HL-60 (cell line): ENCODE measurements around the gene SLC30A4.

Source experiments
- DNase-seq, 2 experiments: peaks; one replicate each; pipeline ENCODE4 v3.0.0-alpha.2; 2010 to 2020; ENCODE audit warnings: low read depth in 1 of 2, low spot score in 1 of 2
- H3K27ac ChIP-seq: fragments of 250-450 bp; sonication (Bioruptor Pico); replicated peaks from 2 replicates; pipeline ENCODE4 v1.5.1; 2020; ENCODE audit warnings: mild to moderate bottlenecking, moderate library complexity
- H3K27me3 ChIP-seq: fragments of 250-450 bp; sonication (Bioruptor Pico); 2 replicates; pipeline ENCODE4 v1.5.1; 2021; ENCODE audit warnings: mild to moderate bottlenecking, moderate library complexity; ENCODE audit not compliant: insufficient read depth, poor library complexity, severe bottlenecking
- H3K4me3 ChIP-seq: replicated peaks from 2 replicates; pipeline ENCODE4 v1.5.1; 2011; ENCODE audit warnings: mild to moderate bottlenecking, control low read depth, low read length; ENCODE audit not compliant: insufficient read depth
- CTCF ChIP-seq: IDR thresholded peaks from one replicate; pipeline ENCODE4 v1.5.1; 2011; ENCODE audit warnings: low read length, control low read depth, inconsistent platforms; ENCODE audit not compliant: insufficient read depth
- GABPA ChIP-seq: IDR thresholded peaks from 2 replicates; pipeline ENCODE4 v1.6.1; 2012; ENCODE audit warnings: low read depth
- POLR2AphosphoS5 ChIP-seq: IDR thresholded peaks from 2 replicates; pipeline ENCODE4 v1.6.1; 2012; ENCODE audit warnings: low read depth
- SPI1 ChIP-seq: IDR thresholded peaks from 2 replicates; pipeline ENCODE4 v1.6.1; 2012; ENCODE audit warnings: low read depth, mild to moderate bottlenecking, borderline replicate concordance
- TF ChIP-seq, protein P1 (sequence below): IDR thresholded peaks from 2 replicates; pipeline ENCODE4 v1.6.1; 2012; ENCODE audit warnings: low read depth; ENCODE audit not compliant: insufficient replicate concordance

Gene SLC30A4

GRCh38 chr15:45498701-45499100, 23.9 kb downstream of the SLC30A4 start:
- Histone ChIP-seq H3K27ac (no peak overlapping the region), H3K4me3 (no peak overlapping the region), H3K27me3 (peaks cover 7% of the 10 kb centered on the region)
- TF ChIP-seq GABPA = no peak
- TF ChIP-seq, protein P1, sequence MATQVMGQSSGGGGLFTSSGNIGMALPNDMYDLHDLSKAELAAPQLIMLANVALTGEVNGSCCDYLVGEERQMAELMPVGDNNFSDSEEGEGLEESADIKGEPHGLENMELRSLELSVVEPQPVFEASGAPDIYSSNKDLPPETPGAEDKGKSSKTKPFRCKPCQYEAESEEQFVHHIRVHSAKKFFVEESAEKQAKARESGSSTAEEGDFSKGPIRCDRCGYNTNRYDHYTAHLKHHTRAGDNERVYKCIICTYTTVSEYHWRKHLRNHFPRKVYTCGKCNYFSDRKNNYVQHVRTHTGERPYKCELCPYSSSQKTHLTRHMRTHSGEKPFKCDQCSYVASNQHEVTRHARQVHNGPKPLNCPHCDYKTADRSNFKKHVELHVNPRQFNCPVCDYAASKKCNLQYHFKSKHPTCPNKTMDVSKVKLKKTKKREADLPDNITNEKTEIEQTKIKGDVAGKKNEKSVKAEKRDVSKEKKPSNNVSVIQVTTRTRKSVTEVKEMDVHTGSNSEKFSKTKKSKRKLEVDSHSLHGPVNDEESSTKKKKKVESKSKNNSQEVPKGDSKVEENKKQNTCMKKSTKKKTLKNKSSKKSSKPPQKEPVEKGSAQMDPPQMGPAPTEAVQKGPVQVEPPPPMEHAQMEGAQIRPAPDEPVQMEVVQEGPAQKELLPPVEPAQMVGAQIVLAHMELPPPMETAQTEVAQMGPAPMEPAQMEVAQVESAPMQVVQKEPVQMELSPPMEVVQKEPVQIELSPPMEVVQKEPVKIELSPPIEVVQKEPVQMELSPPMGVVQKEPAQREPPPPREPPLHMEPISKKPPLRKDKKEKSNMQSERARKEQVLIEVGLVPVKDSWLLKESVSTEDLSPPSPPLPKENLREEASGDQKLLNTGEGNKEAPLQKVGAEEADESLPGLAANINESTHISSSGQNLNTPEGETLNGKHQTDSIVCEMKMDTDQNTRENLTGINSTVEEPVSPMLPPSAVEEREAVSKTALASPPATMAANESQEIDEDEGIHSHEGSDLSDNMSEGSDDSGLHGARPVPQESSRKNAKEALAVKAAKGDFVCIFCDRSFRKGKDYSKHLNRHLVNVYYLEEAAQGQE = no peak
- DNase-seq = no peak

- Histone ChIP-seq H3K4me3 (no peak overlapping the region), H3K27ac (no peak overlapping the region), H3K27me3 (peaks cover 7% of the 10 kb centered on the region)
- TF ChIP-seq CTCF (no peak), POLR2AphosphoS5 (no peak), GABPA (no peak), SPI1 (no peak)
- TF ChIP-seq, protein P1 = no peak
- DNase-seq = no peak
Observed at GRCh38 chr15:45497261-45497660, 25.3 kb downstream of the SLC30A4 start.

GRCh38 chr15:45496658-45497057, 25.9 kb downstream of the SLC30A4 start:
- TF ChIP-seq CTCF (no peak), SPI1 (no peak), GABPA (no peak), POLR2AphosphoS5 (no peak)
- TF ChIP-seq, protein P1 = no peak

DNA sequence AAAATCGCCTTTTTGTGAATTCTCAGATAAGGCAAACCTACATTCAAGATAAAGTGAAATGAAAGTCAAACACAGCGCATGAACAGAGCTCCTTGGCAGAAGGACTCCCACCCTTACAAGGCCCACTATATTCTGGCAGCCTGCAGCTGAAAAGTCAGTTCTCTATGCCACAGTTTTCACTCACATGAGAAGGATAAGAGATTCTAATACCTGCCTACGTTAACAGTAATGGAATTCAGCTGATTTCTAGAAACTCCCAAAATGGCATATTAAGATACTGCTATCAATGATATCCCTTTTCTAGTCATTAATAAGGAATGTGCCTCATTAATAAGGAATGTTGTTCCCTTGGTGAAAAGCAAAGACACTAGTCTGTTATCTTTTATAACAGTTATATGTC, 27.0 kb downstream of the SLC30A4 start:
- DNase-seq = no peak
- H3K27ac ChIP-seq = no peak overlapping the region
- TF ChIP-seq GABPA (no peak), POLR2AphosphoS5 (no peak), SPI1 (no peak), CTCF (no peak)
- TF ChIP-seq, protein P1 = no peak

More at GRCh38 chr15:45496658-45497057, 25.9 kb downstream of the SLC30A4 start:
- Histone ChIP-seq H3K27me3 (peaks cover 7% of the 10 kb centered on the region), H3K4me3 (no peak overlapping the region), H3K27ac (no peak overlapping the region)
- DNase-seq = no peak

More for the DNA sequence above, 27.0 kb downstream of the SLC30A4 start:
- Histone ChIP-seq H3K27me3 (peaks cover 7% of the 10 kb centered on the region), H3K4me3 (no peak overlapping the region)
